Stimulated activated CD4-positive, alpha-beta T cell treated with anti-CD3 and anti-CD28 coated beads, Interleukin-12 subunit alpha, Interleukin-12 subunit beta, amount 100 ng/mL, for 48 hours (primary cell): Measurements from ENCODE around the gene AGPAT2.

Source experiments
- DNase-seq, 3 donors: peaks; one replicate each; pipeline ENCODE4 v3.0.0-alpha.2; 2020; ENCODE audit warnings: low read depth in 2 of 3, low spot score in 1 of 3

The AGPAT2 gene

GRCh38 chr9:136673975-136674785 is 13.1 kb downstream of the AGPAT2 start:
- no peak for DNase-seq

GRCh38 chr9:136673088-136673974 is 13.9 kb downstream of the AGPAT2 start:
- no peak for DNase-seq

- no peak for DNase-seq
These were observed 14.7 kb downstream of the AGPAT2 start for GRCh38 chr9:136672431-136673087.

- DNase-seq: peak in 2 of 3 donors; percentile 30 to 46
These were observed 15.4 kb downstream of the AGPAT2 start for GRCh38 chr9:136671646-136672430.

DNA sequence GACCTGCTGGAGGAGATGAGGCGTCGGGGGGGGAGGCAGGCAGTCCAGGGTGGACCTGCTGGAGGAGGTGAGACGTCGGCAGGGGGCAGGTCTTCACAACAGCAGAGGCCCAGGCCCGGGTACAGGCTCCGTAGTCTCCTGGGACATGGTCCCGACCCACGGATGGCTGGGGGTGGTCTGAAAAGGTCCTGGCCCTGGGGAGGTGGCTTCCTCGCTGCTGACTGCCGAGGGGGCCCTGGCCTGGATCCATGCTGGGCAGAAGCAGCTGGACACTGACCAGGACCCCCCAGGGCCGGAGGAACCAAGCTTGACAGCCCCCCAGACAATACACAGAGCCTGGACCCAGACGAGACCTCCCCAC is 16.0 kb downstream of the AGPAT2 start:
- no peak for DNase-seq

DNA sequence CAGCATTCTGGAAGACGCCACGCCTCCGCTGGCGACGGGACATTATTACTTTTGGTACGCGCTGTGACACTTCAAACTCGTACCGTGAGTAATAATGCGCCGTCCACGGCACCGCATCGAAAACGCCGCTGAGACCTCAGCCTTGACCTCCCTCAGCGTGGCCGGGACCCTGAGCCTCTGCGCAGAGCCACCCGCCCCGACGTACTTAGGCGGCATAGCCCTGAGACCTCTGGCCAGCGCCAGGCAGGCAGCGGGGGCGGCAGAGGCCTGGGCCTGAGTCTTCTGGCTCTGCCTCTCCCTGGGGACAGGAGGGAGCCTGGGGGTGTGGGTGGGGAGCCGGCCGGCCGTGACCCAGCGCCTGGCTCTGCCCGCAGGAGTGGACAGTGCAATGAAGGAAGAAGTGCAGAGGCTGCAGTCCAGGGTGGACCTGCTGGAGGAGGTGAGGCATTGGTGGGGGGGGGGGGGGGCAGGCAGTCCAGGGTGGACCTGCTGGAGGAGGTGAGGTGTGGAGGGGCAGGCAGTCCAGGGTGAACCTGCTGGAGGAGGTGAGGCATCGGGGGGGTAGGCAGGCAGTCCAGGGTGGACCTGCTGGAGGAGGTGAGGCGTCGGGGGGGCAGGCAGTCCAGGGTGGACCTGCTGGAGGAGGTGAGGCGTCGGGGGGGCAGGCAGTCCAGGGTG is 16.5 kb downstream of the AGPAT2 start:
- DNase-seq: no peak

GRCh38 chr9:136669791-136670464 is 17.3 kb downstream of the AGPAT2 start:
- no peak for DNase-seq

DNA sequence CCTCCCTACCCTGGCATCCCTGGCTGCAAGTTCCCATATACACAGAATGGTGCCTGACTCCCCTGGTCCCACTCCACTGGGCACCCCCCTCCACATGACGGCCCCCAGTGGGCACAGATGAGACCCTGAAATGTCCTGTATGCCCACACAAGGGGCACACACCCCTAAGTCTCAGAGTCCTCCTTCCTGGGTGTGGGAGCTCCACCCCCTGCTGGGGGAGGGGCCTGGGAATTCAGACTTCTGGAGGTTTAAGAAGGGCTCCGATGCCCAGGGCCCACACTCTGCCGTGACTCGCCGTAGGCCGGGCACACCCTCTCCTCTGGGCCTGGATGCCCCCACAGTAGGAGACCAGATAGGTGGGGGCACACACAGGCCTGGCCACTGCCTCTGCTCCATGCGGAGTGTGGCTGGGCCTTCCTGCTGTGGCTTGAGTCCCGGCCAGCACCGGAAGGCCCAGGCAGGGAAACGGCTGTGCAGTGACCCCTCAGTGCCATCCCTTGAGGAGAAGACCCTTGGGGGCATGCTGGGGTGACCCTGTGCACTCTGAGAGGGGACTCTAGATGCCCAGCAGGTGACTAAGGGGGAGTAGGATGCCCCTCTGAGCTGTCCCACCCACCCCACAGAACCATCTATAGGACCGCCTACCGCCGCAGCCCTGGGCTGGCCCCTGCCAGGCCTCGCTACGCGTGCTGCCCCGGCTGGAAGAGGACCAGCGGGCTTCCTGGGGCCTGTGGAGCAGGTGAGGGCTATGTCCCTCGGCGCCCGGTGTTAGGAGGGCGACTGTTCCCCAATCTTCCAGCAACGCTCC is 18.1 kb downstream of the AGPAT2 start:
- no peak for DNase-seq

- DNase-seq: no peak
These were observed 19.1 kb downstream of the AGPAT2 start for GRCh38 chr9:136667940-136668760.

GRCh38 chr9:136667214-136667939 is 19.9 kb downstream of the AGPAT2 start:
- DNase-seq: no peak

- no peak for DNase-seq
These were observed 20.7 kb downstream of the AGPAT2 start for GRCh38 chr9:136666372-136667213.

- DNase-seq: no peak
These were observed 21.4 kb downstream of the AGPAT2 start for GRCh38 chr9:136665704-136666371.

DNA sequence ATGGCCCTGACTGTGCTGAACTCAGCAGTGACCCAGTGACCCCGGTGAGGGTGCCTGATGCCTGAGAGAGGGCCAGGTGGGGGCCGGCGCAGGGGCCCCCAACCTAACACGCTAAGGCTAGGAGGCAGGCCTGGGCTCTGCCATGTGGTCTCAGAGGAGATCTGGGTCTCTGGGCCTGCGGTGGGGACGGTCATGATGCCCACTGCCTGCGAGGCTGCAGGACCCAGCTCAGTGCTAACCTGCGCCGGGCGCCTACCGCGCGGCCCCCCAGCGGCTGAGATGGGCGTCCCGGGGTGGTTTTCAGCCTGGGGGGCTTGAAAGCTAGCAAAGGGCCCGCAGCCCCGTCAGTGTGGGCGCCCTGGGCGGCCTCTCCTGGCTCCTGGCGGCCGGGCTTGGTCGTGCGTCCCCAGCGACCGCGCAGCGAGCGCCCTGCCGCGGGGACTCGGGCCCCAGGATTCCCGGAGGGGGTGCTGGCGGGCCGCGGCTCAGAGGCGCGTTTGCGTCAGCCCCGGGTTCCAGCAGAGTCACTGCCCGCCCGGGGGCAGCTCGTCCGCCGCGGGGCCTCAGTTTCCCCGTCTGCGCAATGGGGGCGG is 22.1 kb downstream of the AGPAT2 start:
- DNase-seq: peak in 2 of 3 donors; percentile 15 to 25

DNA sequence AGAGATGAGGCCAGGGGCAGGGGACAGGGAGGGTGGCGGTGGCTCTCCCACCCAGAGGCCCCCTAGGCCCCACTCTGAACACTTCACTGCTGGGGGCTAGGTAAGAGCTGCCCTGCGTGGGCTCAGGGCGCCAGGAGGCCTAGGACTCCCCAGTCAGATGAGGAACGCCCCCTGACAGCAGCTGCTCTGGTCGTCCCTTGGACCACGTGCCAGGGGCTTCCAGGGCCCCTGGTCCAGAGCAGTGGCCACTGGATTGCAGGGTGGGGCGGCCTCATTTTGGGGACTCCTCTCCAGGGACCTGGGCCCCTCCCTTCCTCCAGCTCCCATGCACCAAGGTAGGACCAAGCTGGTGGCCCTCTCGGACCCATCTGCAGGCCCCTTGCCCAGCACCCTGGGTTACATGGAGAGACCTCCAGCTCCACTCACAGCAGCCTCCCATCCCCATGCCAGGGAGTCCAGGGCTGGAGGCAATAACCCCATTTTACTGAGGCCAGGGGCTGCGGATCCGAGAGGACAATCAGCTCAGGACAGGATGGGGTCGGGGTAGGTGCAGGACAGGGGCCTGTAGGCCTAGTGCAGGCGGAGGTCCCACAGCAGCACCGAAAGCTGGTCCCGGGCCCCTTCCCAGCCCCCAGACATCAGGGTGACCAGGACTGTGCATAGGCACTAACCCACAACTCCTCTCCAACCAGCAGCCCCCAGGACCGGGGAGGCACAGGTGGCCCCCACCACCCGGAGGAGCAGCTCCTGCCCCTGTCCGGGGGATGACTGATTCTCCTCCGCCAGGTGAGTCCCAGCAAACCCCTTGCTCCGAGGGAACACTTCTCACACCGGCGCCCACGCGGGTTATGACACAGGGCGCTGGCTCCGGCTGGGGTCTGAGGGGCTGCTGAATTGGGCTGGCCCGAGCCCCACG is 23.0 kb downstream of the AGPAT2 start:
- no peak for DNase-seq
